Measurements from ENCODE around the gene GDF10.

DNA sequence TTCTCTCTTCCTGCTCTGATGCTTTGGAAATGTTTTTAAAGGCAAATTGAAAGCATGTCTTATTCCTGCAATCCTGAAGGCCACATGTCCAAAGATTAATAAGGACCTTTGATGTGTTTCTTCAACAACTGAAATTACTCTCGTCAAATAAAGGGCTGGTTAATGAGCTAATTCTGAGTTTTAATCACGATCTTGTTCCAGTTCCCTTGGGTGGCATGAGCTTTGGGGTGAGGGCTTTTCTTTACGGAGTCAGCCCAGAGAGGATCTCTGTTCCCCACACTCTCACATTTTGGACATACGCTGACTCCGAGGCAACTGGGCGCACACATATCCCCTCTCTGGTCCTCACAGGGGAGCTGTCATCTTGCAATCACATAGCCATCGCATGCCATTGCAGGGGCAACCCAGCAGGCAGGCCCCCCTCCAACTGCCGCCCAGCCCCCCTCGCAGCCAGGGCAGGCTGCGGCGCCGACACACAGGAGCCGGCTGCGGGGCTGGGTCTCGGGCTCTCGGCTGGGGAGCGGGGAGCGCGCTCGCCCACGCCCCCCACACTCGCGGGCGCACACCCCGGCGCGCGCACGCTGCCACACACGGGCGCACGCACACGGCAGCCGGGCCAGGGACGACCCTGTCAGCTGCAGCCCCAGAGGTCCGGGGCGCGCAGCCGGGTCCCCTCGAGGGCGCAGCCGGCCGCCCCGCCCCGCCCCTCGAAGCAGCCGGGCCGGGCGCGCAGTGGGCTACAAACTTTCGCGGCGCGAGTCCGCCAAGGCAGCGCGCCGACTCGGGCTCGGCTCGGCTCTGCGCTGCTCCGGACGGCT, at the start of gene GDF10:
- no peak for TF ChIP-seq POLR2A (IDR thresholded peaks at IDR 0.05)
- TF ChIP-seq, protein P1, sequence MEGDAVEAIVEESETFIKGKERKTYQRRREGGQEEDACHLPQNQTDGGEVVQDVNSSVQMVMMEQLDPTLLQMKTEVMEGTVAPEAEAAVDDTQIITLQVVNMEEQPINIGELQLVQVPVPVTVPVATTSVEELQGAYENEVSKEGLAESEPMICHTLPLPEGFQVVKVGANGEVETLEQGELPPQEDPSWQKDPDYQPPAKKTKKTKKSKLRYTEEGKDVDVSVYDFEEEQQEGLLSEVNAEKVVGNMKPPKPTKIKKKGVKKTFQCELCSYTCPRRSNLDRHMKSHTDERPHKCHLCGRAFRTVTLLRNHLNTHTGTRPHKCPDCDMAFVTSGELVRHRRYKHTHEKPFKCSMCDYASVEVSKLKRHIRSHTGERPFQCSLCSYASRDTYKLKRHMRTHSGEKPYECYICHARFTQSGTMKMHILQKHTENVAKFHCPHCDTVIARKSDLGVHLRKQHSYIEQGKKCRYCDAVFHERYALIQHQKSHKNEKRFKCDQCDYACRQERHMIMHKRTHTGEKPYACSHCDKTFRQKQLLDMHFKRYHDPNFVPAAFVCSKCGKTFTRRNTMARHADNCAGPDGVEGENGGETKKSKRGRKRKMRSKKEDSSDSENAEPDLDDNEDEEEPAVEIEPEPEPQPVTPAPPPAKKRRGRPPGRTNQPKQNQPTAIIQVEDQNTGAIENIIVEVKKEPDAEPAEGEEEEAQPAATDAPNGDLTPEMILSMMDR (IDR thresholded peaks at IDR 0.05), result no peak
